ENCODE data around the gene AFF3.

Gene AFF3

DNA sequence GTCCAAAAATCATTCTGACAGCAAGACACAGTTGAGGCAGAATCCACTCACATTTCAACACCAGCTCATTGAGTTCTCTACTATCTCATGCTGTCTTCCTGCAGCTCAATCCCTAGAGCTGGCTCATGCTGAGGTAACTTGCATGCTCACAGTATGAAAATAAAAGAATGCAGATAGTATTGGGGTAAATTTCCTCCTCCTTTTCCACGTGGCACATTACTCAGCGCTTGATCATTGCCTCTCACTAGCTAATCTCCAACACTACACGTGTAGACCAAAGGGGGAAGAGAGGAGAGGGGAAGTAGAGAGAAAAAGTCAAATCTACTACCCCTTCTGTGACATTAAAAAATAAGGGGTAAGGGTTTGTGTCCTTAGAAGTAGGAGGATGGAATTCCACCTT lies 300.6 kb downstream of the AFF3 start:
- TF ChIP-seq, protein P1, sequence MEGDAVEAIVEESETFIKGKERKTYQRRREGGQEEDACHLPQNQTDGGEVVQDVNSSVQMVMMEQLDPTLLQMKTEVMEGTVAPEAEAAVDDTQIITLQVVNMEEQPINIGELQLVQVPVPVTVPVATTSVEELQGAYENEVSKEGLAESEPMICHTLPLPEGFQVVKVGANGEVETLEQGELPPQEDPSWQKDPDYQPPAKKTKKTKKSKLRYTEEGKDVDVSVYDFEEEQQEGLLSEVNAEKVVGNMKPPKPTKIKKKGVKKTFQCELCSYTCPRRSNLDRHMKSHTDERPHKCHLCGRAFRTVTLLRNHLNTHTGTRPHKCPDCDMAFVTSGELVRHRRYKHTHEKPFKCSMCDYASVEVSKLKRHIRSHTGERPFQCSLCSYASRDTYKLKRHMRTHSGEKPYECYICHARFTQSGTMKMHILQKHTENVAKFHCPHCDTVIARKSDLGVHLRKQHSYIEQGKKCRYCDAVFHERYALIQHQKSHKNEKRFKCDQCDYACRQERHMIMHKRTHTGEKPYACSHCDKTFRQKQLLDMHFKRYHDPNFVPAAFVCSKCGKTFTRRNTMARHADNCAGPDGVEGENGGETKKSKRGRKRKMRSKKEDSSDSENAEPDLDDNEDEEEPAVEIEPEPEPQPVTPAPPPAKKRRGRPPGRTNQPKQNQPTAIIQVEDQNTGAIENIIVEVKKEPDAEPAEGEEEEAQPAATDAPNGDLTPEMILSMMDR (IDR thresholded peaks at IDR 0.05) = no peak

DNA sequence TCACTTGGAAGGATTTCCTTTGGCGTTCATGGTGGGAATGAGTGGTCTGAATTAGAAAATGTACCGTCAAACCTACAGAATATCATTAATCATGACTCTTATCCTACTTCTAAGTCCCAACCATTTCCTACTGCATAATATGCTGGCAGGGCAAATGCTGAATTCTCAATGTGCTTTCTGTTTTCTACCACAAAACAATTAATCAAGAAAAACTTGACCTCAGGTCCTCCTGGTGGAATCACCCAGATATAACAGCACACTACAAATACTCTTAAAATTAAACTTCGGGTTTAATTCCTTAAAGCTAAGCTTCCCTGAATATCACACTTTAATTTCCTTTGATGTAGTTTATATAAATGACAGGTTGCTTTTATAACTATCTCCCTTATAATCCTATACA lies 301.6 kb downstream of the AFF3 start:
- TF ChIP-seq, protein P1 (IDR thresholded peaks at IDR 0.05) = no peak

DNA sequence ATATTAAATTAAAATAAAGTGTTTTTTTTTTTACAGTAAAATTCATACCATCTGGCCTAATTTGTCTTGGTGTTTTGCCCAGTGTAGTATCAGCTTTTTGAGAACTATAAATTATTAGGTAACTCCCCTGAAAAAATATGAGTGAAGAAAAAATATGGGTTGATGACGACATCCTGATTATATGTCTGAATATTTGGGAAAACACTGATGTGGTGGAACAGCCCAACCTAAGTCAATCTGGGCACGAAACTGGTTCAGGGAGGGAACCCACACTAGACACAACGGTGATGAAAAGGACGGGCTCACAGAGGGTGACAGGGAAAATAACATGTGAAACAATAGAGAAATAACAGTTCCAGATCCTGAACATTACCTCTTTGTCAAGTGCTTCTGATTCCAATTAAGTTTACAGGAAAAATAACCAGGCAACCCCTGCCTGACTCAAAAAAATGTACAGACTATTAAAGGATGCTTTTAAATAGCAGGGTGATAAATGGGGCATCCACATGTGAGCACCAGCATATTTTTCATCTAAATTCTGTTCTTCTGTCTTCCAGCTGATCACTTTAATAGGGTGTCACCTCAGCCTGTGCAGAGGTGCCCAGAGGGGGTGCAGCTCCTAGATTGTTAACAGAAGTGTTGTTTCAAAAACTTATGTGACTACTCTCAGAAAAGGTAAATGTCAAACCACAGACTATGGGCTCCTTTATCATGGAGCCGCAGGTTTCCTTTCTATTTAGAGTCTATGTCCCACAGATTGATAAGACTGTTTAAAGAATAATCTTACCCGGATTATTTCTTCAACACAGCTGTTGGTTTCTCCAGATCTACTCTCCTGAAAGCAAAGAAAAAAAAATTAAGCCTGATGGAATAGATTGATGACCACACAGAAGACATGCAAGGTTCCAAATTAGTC lies 305.4 kb downstream of the AFF3 start:
- TF ChIP-seq, protein P1 (IDR thresholded peaks at IDR 0.05) = no peak

DNA sequence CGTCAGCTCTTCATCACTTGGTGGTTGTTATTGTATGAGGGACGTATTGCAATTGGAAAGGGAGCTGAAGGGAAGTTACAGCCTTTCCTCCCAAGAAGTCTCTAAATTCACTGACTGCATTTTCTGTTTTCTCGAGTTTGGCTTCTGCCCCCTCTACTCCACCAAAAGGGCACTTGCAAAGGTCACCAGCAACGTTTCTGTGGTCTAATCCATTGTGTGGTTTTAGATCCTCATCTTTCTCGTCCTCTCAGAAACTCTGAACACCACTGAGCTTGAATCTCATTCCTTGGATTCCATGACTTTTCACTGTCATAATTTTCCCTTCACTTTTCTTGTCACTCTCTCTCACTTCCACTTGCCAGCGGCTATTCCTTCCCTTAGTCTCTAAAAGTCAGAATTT lies 308.0 kb downstream of the AFF3 start:
- TF ChIP-seq, protein P1 (IDR thresholded peaks at IDR 0.05) = no peak

DNA sequence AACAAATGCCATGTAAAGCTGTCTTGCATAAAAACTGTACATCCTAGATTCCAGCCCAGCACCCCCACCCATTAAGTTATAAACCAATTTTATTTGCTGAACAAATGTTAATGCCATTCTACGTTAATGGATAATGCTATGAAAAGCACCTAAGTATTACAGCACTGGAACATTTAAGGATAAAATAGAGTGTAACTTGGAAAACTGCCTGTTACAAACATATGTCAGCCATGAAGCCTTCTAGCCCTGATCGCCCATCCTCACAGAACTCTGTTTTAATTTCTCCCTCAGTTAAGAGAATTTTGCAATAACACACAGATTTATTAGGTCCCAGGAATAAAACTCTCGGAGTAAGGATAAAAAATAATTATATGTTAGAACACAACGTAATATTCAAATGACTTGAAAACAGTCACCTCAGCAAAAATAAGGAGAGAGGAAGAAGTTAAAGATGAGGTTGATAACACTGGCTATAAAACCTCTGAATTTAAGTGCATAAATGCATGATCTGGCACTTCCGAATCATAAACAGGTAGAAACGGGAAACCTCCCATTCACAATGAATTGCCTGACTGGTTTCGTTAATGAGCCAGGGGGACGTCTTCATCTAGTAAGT lies 308.7 kb downstream of the AFF3 start:
- TF ChIP-seq, protein P1 (IDR thresholded peaks at IDR 0.05) = no peak

DNA sequence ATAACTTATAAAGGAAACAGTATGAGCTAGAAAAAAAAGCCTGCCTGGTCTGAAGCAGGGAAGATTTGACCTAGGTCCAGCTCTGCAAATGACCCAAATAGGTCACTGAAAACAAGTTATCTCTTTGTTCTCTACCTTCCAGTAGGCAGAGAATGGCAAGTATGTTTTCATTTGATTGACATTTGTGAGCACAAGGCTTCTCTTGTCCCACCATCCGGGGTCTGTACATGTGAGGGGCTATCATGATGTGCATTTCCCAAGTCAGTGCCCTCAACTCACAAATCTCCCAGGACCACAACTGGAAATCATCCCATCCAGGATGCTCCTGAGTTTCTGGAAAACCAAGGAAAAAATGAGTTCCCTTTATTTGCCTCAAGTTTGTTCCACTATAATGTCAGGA lies 309.5 kb downstream of the AFF3 start:
- TF ChIP-seq, protein P1 (IDR thresholded peaks at IDR 0.05) = no peak

DNA sequence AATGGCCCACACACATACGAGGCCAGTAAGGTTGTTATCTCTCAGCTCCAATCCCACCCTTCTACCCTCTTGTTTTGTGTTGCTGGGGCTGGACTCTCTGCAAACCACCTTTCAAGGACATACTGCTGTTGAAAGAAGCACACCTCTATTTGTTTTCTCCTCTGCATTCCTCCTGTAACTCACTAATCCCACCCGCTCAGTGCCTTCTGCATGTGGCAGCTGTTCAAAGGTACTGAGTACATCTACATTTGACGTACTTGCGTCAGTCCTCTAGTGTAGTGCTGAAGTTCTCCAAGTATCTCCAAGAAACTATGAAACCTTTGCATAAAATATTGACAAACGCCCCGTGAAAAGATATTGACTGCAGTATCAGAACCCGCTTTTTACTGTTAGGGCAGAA lies 310.6 kb downstream of the AFF3 start:
- TF ChIP-seq, protein P1 (IDR thresholded peaks at IDR 0.05) = no peak

Measured in LNCAP (cell line).